ENCODE results near the gene TIAL1. TPM values are rescaled to one million over a fixed set of nuclear protein-coding genes. Genes with fewer than 3 reads are reported as not detected.

Gene TIAL1
- total RNA-seq, 1 donor from 2014 or later = 104 TPM

- TF ChIP-seq, protein P1, sequence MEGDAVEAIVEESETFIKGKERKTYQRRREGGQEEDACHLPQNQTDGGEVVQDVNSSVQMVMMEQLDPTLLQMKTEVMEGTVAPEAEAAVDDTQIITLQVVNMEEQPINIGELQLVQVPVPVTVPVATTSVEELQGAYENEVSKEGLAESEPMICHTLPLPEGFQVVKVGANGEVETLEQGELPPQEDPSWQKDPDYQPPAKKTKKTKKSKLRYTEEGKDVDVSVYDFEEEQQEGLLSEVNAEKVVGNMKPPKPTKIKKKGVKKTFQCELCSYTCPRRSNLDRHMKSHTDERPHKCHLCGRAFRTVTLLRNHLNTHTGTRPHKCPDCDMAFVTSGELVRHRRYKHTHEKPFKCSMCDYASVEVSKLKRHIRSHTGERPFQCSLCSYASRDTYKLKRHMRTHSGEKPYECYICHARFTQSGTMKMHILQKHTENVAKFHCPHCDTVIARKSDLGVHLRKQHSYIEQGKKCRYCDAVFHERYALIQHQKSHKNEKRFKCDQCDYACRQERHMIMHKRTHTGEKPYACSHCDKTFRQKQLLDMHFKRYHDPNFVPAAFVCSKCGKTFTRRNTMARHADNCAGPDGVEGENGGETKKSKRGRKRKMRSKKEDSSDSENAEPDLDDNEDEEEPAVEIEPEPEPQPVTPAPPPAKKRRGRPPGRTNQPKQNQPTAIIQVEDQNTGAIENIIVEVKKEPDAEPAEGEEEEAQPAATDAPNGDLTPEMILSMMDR (IDR thresholded peaks at IDR 0.05) = no peak
- no peak overlapping the region for H3K27ac ChIP-seq
- no peaks in the 10 kb centered on the region for H3K27me3 ChIP-seq
- intact Hi-C loops (cut with DNase I) = no loop called here
- no peak overlapping the region for H3K4me3 ChIP-seq
- H3K9me3 ChIP-seq = no peaks in the 10 kb centered on the region
- ATAC-seq (no peak), DNase-seq (no peak)
- H3K4me1 ChIP-seq = peaks cover 4% of the 10 kb centered on the region
- H3K36me3 ChIP-seq = no peaks in the 10 kb centered on the region
Measured at GRCh38 chr10:119539359-119539825, 57.4 kb downstream of the TIAL1 start.

DNA sequence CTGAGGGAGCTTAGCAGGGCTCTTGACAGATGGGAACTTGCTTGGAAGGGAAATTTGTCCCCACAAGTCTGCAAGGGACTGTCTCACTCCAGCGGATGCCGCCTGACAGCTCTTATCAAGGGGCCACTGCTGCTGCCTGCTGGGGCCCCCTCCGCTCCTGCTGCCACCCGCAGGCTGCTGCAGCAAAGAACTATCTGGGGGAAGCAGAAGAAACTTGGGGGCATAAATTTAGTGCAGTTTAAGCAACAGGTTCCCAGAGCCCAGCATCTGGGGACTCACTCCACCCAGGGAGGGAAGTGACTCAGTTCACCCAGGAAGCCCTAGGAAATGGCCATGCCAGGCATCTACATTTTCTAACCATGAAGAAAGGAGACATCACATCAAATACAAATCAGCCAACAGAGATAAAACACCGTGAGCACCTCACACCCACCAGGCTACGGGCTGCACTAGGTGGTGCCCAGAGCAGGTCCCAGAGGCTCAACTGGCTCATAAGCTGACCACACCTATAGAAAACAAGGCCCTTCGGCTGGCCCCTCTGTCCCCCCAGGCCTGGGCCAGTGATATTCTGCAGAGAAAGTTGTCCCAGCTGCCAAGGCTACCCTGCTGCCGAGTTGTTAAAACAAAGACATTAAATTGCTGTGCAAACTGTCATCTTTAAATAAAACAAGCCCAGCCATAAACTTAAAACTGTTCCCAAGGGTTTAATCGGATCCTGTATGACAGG is 58.0 kb downstream of the TIAL1 start:
- H3K4me1 ChIP-seq = peaks cover 4% of the 10 kb centered on the region
- H3K27ac ChIP-seq = no peak overlapping the region
- TF ChIP-seq, protein P1 (IDR thresholded peaks at IDR 0.05) = no peak
- H3K4me3 ChIP-seq = no peak overlapping the region
- no peaks in the 10 kb centered on the region for H3K27me3 ChIP-seq
- DNase-seq = no peak
- no peak for ATAC-seq
- H3K36me3 ChIP-seq = no peaks in the 10 kb centered on the region
- no peaks in the 10 kb centered on the region for H3K9me3 ChIP-seq
- intact Hi-C loops (cut with DNase I) = no loop called here

GRCh38 chr10:119537953-119538630 is 58.7 kb downstream of the TIAL1 start:
- DNase-seq (no peak), ATAC-seq (no peak)
- intact Hi-C loops (cut with DNase I) = no loop called here
- Histone ChIP-seq H3K4me1 (peaks cover 4% of the 10 kb centered on the region), H3K27ac (no peak overlapping the region), H3K9me3 (no peaks in the 10 kb centered on the region), H3K4me3 (no peak overlapping the region), H3K36me3 (no peaks in the 10 kb centered on the region), H3K27me3 (no peaks in the 10 kb centered on the region)
- TF ChIP-seq, protein P1 (IDR thresholded peaks at IDR 0.05) = no peak

GRCh38 chr10:119536508-119537025 is 60.2 kb downstream of the TIAL1 start:
- Histone ChIP-seq H3K4me1 (peaks cover 4% of the 10 kb centered on the region), H3K4me3 (no peak overlapping the region), H3K36me3 (no peaks in the 10 kb centered on the region), H3K27ac (no peak overlapping the region), H3K27me3 (no peaks in the 10 kb centered on the region), H3K9me3 (no peaks in the 10 kb centered on the region)
- intact Hi-C loops (cut with DNase I) = no loop called here
- no peak for DNase-seq
- no peak for ATAC-seq
- TF ChIP-seq, protein P1 (IDR thresholded peaks at IDR 0.05) = no peak

DNA sequence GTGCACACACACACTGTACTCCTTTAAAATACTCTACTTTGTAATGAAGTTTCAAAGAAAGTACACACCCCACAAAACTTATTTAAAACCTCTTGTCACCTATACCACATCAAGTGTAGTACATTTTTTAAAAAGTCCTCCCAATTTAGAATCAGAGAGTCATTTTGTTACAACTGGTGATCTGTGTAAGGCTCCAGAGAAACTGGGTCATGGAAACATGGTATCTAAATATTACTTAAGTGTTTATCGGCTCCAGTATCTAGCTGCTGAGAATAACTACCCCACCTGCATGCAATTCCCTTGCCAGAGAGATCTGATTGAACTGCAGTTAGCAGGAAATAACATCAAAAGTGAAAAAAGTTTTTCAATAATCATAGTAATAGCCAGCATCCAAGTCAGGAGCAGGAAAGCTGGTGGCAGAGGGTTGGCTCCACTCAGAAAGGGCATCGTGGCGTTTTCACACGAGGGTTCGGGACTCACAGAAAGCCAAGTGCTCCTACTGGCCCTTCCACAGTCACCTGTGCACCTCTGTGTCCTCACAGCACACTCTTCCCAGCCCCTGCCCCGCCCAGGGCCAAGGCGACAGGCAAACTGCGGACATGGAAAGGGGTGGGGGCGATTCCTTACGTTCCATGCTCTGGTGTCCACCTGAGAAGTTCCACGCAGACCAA is 60.8 kb downstream of the TIAL1 start:
- Histone ChIP-seq H3K4me1 (peaks cover 4% of the 10 kb centered on the region), H3K27ac (no peak overlapping the region), H3K9me3 (no peaks in the 10 kb centered on the region), H3K36me3 (no peaks in the 10 kb centered on the region), H3K27me3 (no peaks in the 10 kb centered on the region), H3K4me3 (no peak overlapping the region)
- TF ChIP-seq, protein P1 (IDR thresholded peaks at IDR 0.05) = no peak
- DNase-seq (no peak), ATAC-seq (no peak)
- intact Hi-C loops (cut with DNase I) = no loop called here

Data from upper lobe of right lung (tissue), 1 donor.